KMS-11 (cell line): ENCODE data around the gene RPS21.

ENCODE experiments used
- H2AFZ ChIP-seq: fragments of 200-600 bp; sonication (generic); 2 replicates; pipeline ENCODE4 v1.6.1; 2016; ENCODE audit warnings: antibody characterized with exemption, mixed run types, low read depth
- H3K27ac ChIP-seq: fragments of 200-600 bp; sonication (generic); 2 replicates; pipeline ENCODE4 v1.6.1; 2016; ENCODE audit warnings: mild to moderate bottlenecking, mixed run types
- H3K27me3 ChIP-seq: fragments of 200-600 bp; sonication (generic); 2 replicates; pipeline ENCODE4 v1.6.1; 2017; ENCODE audit warnings: mild to moderate bottlenecking, low read depth, mixed run types, moderate library complexity; ENCODE audit not compliant: insufficient read depth
- H3K36me3 ChIP-seq: fragments of 200-600 bp; sonication (generic); 2 replicates; pipeline ENCODE4 v1.6.1; 2017; ENCODE audit warnings: mild to moderate bottlenecking, mixed run types; ENCODE audit not compliant: insufficient read depth
- H3K4me1 ChIP-seq: fragments of 200-600 bp; sonication (generic); 2 replicates; pipeline ENCODE4 v1.6.1; 2016; ENCODE audit warnings: mild to moderate bottlenecking, low read depth, mixed run types; ENCODE audit not compliant: poor library complexity, severe bottlenecking
- H3K4me2 ChIP-seq: fragments of 200-600 bp; sonication (generic); 2 replicates; pipeline ENCODE4 v1.7.0; 2016; ENCODE audit warnings: mild to moderate bottlenecking, mixed run types
- H3K4me3 ChIP-seq: fragments of 200-600 bp; sonication (generic); IDR thresholded peaks from 2 replicates; pipeline ENCODE4 v1.6.1; 2017; ENCODE audit warnings: low read depth, low read length, mixed read lengths; ENCODE audit not compliant: insufficient read depth
- H3K79me2 ChIP-seq: fragments of 200-600 bp; sonication (generic); 2 replicates; pipeline ENCODE4 v1.6.1; 2016; ENCODE audit warnings: low read depth, mixed run types; ENCODE audit not compliant: insufficient read depth
- H3K9ac ChIP-seq: fragments of 200-600 bp; sonication (generic); 2 replicates; pipeline ENCODE4 v1.6.1; 2016; ENCODE audit warnings: mild to moderate bottlenecking, mixed run types
- H4K20me1 ChIP-seq: fragments of 200-600 bp; sonication (generic); 2 replicates; pipeline ENCODE4 v1.6.1; 2016; ENCODE audit warnings: mild to moderate bottlenecking, mixed run types; ENCODE audit not compliant: insufficient read depth
- TF ChIP-seq, protein P1 (sequence below): fragments of 200-600 bp; sonication (generic); conservative IDR thresholded peaks from 2 replicates; pipeline ENCODE4 v1.6.1; 2017; ENCODE audit warnings: low read depth, mild to moderate bottlenecking, antibody characterized with exemption, low read length, moderate library complexity, mixed read lengths

Gene RPS21

DNA sequence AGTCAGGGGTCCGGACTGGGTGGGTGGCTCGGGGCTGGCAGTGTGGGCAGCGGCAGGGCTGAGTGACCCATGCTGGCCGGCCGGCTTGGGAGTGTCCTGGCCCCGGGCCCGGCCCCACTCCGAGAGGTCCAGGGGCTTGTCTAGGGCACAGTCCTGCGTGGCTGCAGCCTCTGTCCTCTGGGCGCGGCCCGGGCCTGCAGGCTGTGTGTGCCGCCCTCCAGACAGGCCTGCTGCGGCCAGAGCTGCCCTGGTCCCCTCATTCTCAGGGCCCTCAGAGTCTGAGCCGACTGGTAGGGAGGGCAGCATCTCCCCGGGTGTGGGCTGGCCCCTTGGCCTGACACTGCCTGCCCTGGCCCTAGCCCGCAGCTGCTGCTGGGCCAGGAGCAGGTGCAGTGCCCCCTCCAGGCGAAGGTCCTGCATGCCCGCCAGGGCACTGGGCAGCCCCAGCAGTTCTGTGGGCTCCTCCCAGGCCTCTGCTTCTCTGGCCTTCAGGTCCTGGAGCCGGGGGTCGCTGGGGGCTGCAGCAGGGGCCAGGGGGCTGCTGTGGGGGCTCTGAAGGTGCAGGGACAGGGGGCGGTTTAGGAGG is 27.1 kb downstream of the RPS21 start:
- Histone ChIP-seq H3K79me2 (no peaks in the 10 kb centered on the region), H3K27me3 (peaks cover 70% of the 10 kb centered on the region), H3K4me3 (no peak overlapping the region), H2AFZ (no peak overlapping the region), H3K9ac (no peak overlapping the region), H3K4me1 (peaks cover 8% of the 10 kb centered on the region), H3K4me2 (no peak overlapping the region), H3K36me3 (no peaks in the 10 kb centered on the region), H3K27ac (no peak overlapping the region), H4K20me1 (no peaks in the 10 kb centered on the region)
- TF ChIP-seq, protein P1, sequence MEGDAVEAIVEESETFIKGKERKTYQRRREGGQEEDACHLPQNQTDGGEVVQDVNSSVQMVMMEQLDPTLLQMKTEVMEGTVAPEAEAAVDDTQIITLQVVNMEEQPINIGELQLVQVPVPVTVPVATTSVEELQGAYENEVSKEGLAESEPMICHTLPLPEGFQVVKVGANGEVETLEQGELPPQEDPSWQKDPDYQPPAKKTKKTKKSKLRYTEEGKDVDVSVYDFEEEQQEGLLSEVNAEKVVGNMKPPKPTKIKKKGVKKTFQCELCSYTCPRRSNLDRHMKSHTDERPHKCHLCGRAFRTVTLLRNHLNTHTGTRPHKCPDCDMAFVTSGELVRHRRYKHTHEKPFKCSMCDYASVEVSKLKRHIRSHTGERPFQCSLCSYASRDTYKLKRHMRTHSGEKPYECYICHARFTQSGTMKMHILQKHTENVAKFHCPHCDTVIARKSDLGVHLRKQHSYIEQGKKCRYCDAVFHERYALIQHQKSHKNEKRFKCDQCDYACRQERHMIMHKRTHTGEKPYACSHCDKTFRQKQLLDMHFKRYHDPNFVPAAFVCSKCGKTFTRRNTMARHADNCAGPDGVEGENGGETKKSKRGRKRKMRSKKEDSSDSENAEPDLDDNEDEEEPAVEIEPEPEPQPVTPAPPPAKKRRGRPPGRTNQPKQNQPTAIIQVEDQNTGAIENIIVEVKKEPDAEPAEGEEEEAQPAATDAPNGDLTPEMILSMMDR: no peak

GRCh38 chr20:62415354-62416111 is 28.6 kb downstream of the RPS21 start:
- Histone ChIP-seq H3K36me3 (no peaks in the 10 kb centered on the region), H3K4me3 (no peak overlapping the region), H4K20me1 (no peaks in the 10 kb centered on the region), H2AFZ (no peak overlapping the region), H3K27me3 (peaks cover 85% of the 10 kb centered on the region), H3K9ac (no peak overlapping the region), H3K4me2 (no peak overlapping the region), H3K79me2 (no peaks in the 10 kb centered on the region), H3K4me1 (no peaks in the 10 kb centered on the region), H3K27ac (no peak overlapping the region)
- TF ChIP-seq, protein P1: no peak

DNA sequence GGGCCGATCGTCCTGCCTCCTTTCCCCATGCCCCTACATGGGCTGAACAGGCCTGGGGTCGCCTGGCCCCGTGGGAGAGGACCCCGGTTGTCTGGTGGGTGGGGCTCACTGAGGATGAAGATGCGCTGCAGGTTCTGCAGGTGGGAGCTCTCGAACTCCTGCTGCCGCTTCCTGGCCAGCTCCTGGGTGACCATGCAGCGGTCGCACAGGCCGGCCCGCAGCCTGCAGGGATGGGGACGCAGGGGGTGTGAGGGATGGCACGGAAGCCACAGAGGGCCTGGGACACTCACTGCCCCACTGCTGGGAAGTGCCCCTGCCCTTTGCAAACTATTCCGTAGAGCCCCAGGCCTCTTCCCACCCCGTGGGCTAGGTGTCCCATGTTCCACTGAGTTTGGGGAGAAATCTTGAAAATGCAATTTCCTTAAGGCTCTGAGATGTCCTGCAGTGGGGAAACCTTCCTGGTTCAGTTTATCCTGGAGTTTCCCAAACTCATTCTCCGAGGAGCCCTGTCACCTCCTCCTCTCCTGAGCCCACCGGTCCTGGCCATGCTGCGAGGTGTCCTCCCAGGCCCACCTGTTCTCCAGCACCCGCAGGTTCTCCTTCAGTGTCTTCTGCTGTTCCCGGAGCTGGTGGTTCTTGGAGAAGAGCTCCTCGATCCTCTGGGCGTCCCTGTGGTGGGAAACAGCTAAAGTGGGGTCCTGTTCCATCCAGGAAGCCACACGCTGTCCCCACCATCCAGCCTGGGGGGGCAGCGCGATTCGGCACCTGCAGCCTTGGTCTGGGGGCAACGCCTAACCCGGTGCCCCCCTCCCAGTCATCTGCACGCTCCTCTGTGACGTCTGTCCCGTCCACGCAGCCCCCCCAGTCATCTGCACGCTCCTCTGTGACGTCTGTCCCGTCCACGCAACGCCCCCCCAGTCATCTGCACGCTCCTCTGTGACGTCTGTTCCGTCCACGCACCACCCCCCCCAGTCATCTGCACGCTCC is 30.0 kb downstream of the RPS21 start:
- no peak overlapping the region for H3K4me2 ChIP-seq
- H4K20me1 ChIP-seq: no peaks in the 10 kb centered on the region
- peaks cover 89% of the 10 kb centered on the region for H3K27me3 ChIP-seq
- TF ChIP-seq, protein P1: no peak
- H3K27ac ChIP-seq: no peak overlapping the region
- H3K4me1 ChIP-seq: no peaks in the 10 kb centered on the region
- H3K4me3 ChIP-seq: no peak overlapping the region
- no peak overlapping the region for H3K9ac ChIP-seq
- no peak overlapping the region for H2AFZ ChIP-seq
- no peaks in the 10 kb centered on the region for H3K79me2 ChIP-seq
- H3K36me3 ChIP-seq: no peaks in the 10 kb centered on the region

DNA sequence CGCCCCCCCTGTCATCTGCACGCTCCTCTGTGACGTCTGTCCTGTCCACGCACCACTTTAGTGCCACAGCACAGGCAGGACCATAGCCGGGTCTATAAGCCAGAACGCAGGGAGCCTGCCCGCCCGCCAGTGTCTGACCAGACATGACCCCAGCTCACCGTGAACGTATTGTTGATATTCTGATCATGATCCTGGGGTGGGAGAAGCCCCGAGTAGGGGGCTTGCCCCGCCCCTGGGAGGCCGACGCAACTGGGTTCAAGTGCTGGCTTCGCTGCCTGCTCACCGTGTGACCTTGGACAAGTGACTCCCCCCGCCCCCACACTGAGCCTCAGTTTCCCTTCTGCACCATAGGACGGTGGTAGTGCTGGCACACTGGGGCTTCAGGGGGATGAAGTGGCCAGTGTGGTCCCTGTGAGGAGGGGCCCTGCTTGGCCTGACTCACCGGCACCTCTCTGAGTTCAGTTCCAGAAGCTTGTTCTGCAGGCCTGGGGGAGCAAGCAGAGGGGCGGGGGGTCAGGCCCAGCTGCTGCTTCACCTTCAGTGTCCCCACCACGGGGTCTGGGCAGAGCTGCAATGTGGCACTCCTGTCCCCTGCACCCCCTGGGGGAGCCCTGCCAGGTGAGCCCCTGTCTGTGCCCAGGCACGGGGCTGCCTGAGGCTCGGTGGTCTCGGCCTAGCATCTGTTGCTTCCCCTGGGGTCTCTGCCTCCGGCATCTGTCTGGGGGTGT is 31.2 kb downstream of the RPS21 start:
- Histone ChIP-seq H3K4me1 (no peaks in the 10 kb centered on the region), H3K36me3 (no peaks in the 10 kb centered on the region)

More for the DNA sequence above, 31.2 kb downstream of the RPS21 start:
- Histone ChIP-seq H3K4me3 (no peak overlapping the region), H3K27me3 (peaks cover 87% of the 10 kb centered on the region), H4K20me1 (no peaks in the 10 kb centered on the region), H3K9ac (no peak overlapping the region), H3K79me2 (no peaks in the 10 kb centered on the region), H2AFZ (no peak overlapping the region), H3K27ac (no peak overlapping the region), H3K4me2 (no peak overlapping the region)
- TF ChIP-seq, protein P1: no peak
